ENCODE data around the gene RALGPS1.
A peak's percentile ranks its signal among the peaks of the same experiment; 100 is the strongest.

DNA sequence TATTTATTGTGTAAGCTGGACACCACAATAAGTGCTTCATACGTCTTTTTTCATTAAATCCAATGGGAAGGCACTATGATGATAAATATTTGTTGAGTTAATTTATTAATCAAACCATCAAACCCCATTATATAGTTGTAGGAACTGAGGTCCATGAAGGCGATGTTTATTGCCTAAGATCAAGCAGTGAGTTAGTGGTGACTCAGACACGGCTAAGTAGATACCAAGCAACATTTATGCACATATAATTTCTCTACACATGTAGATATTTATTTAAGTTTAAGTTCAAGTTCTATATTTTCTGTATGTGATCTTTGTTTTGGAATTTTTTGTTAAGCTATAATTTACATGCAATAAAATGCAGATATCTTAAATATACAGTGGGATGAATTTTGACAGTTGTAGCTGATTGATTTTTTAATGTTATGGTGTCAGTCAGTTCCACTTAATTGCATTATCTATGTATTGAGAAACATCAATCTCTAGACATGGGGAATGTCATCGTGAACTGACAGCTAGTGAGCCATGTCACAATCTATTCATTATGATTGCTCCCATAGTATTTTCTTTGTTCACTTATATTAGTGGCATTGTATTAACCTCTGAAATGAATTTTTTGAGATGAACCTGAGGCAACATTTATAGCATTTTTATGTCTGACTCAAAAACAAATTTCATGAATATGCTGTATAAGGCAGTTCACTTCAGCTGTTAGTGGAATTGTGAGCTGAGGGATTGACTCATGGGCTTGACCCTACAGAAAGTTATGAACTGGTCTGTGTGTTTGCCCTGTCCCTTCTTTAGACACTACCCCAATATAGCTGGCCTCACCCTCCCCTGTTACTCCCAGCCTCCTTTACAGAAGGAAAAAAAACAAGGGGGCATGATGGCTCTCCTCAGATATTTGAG is 338.1 kb downstream of the RALGPS1 start:
- TF ChIP-seq, protein P1, sequence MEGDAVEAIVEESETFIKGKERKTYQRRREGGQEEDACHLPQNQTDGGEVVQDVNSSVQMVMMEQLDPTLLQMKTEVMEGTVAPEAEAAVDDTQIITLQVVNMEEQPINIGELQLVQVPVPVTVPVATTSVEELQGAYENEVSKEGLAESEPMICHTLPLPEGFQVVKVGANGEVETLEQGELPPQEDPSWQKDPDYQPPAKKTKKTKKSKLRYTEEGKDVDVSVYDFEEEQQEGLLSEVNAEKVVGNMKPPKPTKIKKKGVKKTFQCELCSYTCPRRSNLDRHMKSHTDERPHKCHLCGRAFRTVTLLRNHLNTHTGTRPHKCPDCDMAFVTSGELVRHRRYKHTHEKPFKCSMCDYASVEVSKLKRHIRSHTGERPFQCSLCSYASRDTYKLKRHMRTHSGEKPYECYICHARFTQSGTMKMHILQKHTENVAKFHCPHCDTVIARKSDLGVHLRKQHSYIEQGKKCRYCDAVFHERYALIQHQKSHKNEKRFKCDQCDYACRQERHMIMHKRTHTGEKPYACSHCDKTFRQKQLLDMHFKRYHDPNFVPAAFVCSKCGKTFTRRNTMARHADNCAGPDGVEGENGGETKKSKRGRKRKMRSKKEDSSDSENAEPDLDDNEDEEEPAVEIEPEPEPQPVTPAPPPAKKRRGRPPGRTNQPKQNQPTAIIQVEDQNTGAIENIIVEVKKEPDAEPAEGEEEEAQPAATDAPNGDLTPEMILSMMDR (IDR thresholded peaks at IDR 0.05; ENCODE audit: control extremely low read depth in 1 of 3, insufficient read depth in 1 of 3, low read depth in 1 of 3, low read length in 3 of 3): 0 out of 4 replicates have a peak, but pooled peaks of 1 of the 3 experiments have one; percentile 1
- no peak for TF ChIP-seq EP300 (IDR thresholded peaks at IDR 0.05; ENCODE audit: borderline replicate concordance in 1 of 2, low read depth in 2 of 2, low read length in 2 of 2)
- no peak for TF ChIP-seq ZNF274 (IDR thresholded peaks at IDR 0.05; ENCODE audit: borderline replicate concordance, extremely low read depth, low read length)
- no peak for TF ChIP-seq EZH2 (IDR thresholded peaks at IDR 0.05; ENCODE audit: low read depth, low read length, severe bottlenecking)
- TF ChIP-seq KDM5A (IDR thresholded peaks at IDR 0.05; ENCODE audit: low read length): no peak
- no peak for TF ChIP-seq EGR1 (IDR thresholded peaks at IDR 0.05; ENCODE audit: borderline replicate concordance, low read depth, low read length)
- TF ChIP-seq SIX5 (IDR thresholded peaks at IDR 0.05; ENCODE audit: low read depth, low read length): no peak
- TF ChIP-seq SRF (IDR thresholded peaks at IDR 0.05; ENCODE audit: low read depth, low read length): no peak
- TF ChIP-seq CBX5 (IDR thresholded peaks at IDR 0.05; ENCODE audit: low read depth, low read length): no peak
- TF ChIP-seq TAF7 (optimal IDR thresholded peaks at IDR 0.05; ENCODE audit: borderline replicate concordance, low read depth, low read length): no peak
- TF ChIP-seq POLR2A (IDR thresholded peaks at IDR 0.05; ENCODE audit: control extremely low read depth in 1 of 2, low read depth in 2 of 2, low read length in 2 of 2): no peak
- no peak for TF ChIP-seq POLR2AphosphoS5 (IDR thresholded peaks at IDR 0.05; ENCODE audit: low read depth, low read length)
- TF ChIP-seq TAF1 (IDR thresholded peaks at IDR 0.05; ENCODE audit: low read depth, low read length): no peak

Data from H1 (cell line).